GM19099 (cell line): ENCODE data around the gene SPAG9.

Experiments
- POLR2A ChIP-seq: IDR thresholded peaks from 3 replicates; pipeline ENCODE4 v1.6.1; 2011; ENCODE audit warnings: low read depth; ENCODE audit not compliant: insufficient read length; ENCODE audit errors: extremely low read depth

The SPAG9 gene

GRCh38 chr17:50938821-50939541, 181.7 kb downstream of the SPAG9 start:
- no peak for TF ChIP-seq POLR2A

DNA sequence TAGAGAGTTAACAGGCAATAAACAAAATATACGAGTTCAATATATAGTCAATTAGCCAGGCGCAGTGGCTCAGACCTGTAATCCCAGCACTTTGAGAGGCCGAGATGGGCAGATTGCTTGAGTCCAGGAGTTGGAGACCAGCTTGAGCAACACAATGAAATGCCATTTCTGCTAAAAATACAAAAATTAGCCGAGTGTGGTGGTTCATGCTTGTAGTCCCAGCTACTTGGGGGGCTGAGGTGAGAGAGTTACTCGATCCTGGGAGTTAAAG, 184.7 kb downstream of the SPAG9 start:
- no peak for TF ChIP-seq POLR2A

DNA sequence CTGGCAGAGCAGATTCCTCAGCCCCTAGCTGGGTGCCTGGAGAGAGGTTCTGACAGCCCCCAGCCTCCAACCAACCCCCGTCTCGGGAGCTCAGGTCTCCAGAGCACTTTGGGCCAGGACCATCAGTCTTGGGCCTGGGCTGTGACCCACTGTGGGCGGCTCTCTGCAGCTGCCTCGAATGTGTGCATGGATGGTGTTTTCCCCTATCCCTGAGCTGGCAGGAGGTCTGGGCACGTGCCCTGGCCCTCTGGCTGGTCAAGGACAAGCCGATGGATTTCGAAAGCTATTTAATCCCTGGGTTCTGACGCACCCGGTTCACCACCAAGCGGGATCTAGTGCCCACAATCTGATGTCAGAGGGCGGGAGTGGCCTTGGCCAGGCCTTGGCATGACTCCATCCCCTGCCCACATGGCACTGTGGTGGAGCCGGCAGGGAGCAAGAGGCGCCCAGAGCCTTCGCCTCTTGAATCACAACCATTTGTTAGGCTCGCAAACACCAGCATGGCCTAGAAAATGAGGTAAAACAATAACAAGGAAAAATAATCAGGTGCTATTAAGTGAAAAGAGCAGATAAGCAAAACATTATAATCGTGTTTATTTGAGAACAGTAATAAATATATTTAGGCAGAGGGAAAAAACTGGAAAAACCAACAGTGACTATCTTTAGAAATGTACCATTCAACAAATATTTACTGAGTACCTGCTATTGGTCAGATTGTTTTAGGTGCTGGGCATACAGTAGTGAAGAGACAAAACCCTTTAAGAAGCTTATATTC, 185.3 kb downstream of the SPAG9 start:
- no peak for TF ChIP-seq POLR2A

DNA sequence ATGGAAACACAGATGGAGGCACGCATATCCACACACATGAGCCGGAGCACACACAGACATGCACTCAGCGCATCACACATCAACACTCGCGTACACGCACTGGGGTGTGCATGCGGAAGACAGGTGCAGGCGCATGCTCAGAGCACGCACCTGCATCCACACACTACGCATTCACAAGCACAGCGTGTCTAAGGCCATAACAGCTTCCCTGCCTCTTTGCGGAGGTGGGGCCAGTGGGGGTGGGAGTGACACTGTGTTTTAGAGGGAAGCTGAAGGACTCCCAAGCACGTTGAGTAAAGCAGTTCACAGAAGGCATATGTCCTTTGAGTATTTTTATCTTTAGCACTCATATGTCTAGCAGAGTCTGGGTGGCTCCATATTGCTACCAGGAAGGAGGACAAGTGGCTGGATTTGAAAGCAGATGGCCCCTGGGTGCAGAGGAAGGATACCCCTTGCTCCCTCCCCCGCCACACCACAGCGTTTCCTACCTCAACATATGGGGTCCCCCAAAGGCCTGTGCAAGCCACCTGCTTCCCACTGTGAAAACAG, 185.9 kb downstream of the SPAG9 start:
- no peak for TF ChIP-seq POLR2A

DNA sequence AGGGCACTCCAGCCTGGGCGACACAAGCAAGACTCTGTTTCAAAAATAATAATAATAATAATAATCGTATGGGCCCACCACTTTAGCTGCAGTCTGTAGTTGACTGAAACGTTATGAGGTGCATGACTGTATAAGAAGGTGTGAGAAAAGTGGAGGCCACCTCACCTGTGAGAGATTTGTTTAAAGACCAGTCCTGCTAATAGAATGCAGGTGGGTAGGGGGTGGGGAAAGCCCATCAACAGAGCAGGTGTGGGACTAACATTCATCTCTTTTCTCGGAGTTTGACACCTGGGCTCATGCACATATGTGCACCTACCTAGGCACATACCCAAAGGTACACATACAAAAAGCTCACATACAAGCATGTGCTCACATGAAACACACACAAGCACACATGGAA, 186.5 kb downstream of the SPAG9 start:
- no peak for TF ChIP-seq POLR2A

DNA sequence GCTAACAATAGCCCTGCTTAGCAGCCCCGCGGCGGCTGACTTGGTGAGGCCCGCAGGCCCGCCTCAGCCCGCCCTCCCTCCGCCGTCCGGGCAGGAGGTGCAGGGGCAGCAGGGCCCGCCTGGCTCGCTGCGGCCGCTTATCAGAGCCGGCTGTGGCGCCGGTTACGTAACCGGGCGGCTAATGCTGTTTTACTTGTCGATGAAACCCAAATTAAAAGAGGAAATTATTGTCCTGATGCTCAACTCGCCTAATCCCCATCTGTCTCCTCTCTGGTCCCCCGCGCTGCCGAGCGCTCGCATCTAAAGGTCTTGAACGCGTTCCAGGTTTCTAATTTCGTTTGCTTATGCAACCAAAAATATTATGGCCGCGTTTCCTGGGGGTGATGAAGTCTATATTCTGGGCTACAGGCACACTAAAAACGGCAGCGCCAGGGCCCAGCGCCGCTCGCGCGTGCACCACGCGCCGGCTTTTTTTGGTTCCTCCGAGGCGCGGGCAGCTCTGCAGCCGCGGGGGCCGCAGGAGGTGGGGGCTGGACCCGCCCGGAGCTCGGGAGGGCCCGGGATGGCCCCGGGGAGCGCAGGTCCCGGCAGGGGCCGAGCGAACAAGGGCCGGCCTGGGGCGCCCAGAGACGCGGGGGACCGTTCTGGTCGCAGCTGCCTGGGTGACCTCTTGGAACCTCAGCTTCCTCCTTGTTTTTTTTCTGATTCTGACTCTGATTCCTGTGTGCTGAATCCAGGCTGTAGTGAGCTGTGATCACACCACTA, 189.3 kb downstream of the SPAG9 start:
- TF ChIP-seq POLR2A, result no peak

GRCh38 chr17:50928646-50929045, 192.0 kb downstream of the SPAG9 start:
- no peak for TF ChIP-seq POLR2A

DNA sequence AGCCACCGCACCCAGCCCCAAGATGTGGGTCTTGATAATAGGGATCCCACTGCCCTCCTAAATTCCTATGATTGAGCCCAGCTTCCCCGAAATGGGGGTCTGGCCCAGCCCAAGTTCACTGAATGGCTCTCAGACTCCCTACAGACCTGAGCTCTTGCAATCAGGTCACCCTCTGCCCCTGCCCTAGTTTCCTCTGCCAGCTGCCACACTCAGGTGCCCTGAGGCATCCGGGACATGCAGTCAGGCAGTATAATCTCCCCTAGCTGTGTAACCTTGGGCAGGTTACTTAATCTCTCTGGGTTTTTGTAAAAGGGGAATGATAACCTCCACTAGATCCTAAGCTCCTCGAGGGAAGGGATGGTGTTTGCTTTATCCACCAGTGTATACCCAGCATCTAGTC, 193.4 kb downstream of the SPAG9 start:
- TF ChIP-seq POLR2A, result no peak

GRCh38 chr17:50926523-50926922, 194.1 kb downstream of the SPAG9 start:
- no peak for TF ChIP-seq POLR2A

GRCh38 chr17:50925296-50925891, 195.3 kb downstream of the SPAG9 start:
- no peak for TF ChIP-seq POLR2A

GRCh38 chr17:50924800-50925199, 195.9 kb downstream of the SPAG9 start:
- no peak for TF ChIP-seq POLR2A

- no peak for TF ChIP-seq POLR2A
Measured at GRCh38 chr17:50924300-50924699, 196.4 kb downstream of the SPAG9 start.

GRCh38 chr17:50923611-50924010, 197.1 kb downstream of the SPAG9 start:
- TF ChIP-seq POLR2A, result no peak

DNA sequence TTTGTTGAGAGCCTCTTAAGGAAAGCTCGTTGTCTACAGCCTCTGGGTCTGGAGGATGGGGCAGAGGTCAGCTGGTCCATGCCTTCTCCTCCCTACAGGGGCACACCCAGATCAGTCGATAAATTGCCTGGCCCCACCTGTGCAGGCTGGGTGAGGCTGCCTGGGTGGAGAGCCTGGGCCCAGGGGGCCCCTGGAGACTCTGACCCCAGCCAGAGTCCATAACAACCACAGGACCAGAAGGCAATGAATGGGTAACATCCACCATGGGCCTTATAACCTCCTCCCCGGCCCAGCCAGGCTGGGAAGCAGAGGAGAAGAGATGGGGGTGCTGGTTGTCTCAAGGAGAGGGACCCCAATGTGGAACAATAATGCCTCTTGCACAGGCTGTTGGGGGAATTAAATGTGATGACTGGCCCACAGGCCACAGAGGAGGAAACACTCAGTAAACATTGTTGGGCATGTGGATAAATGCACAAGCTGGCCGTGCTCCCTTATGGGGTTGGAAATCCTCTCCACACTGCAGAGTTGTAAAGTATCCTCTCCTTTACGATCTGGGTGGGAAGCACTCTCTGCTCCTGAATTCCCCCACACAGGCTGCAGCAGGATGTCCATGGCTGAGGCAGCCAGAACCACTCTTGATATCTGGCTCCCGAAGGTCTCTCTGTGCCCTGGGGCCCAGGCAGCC, 197.8 kb downstream of the SPAG9 start:
- no peak for TF ChIP-seq POLR2A

DNA sequence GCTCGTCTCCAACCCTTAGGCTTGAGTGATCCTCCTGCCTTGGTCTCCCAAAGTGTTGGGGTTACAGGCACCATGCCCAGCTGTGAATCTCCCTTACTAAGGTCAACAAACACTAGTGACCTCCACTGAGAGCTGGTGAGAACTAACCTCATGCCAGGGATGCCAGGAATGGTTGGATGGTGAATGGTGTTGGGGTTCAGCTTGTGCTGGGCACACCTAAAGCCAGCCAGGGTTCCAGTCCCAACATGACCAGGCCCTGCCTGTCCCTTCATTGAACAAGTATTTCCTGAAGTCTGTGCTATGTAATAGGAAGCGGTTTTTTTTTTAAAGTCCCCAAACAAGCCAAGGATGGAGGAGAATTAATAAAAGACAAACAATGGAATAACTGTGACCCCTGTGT, 198.6 kb downstream of the SPAG9 start:
- TF ChIP-seq POLR2A, result no peak
